ENCODE measurements around the gene LONP1.

LONP1 gene

DNA sequence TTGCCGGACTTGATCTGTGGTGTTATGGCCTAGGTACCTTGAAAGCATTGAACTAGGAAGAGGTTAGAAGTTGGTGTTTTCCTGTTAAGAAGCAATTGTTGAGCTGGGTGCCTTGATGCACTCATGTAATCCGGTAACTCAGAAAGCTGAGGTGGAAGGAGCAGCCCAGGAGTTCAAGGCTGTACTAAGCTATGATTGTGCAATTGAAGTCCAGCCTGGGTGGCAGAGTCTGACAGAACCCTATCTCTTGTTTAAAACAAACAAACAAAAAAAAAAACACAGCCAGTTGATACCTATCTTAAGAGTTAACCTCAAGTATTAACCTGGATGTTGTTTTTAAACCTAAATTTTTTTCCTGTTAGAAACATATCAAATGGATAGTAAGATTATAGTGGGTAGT, 77.7 kb downstream of the LONP1 start:
- DNase-seq = no peak
